HG03025 (cell line): ENCODE measurements around the gene SEC14L5.
"Not testable (repeated sequence)": the region's sequence is repeated elsewhere in the genome, so short reads cannot be mapped to it uniquely, and the experiment has no call there.

Experiments
- ATAC-seq: cut with Tn5 transposase; IDR thresholded peaks from one replicate; pipeline ENCODE4 v1.9.1; 2021; ENCODE audit warnings: mild to moderate bottlenecking, moderate library complexity; ENCODE audit not compliant: unreplicated experiment, low FRiP score

SEC14L5 gene

DNA sequence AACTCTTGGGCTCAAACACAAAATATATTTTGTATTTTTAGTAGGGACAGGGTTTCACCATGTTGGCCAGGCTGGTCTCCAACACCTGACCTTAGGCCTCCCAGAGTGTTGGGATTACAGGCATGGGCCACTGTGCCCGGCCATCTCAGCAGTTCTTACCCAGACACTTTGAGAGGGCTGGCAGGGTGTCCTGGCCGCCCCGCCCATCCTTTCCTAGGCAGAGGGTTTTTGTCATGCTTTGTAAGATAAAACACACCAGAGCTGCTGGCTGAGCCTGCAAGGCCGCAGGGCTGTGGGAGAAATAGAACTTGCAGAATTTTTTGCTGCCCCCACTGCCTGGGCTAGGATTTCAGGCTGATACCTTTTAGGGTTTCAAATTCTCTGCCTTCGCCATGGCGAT lies 29.9 kb upstream of the SEC14L5 start:
- ATAC-seq: no peak

- not testable (repeated sequence) for ATAC-seq
These were observed 28.5 kb upstream of the SEC14L5 start for GRCh38 chr16:4929619-4930018.

DNA sequence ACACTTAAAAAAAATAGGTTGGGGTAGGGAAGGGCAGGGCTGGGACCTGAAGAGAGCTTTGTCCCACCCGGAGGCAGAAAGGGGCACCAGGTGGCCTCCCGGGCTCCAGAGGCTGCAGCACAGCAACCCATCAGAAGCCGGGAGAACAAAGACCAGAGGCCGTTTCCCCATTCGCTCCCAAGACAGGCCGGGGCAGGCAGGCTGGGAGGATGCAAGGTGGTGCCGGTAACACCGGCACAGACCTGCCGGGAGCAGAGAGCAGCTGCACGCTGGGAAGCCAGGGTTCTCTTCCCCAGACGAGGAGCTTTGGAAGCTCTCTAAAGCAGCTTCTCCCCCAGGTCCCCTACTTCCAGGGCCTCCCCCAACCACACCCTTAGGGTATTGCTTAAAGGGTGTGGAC lies 26.7 kb upstream of the SEC14L5 start:
- ATAC-seq: no peak

- no peak for ATAC-seq
These were observed 24.7 kb upstream of the SEC14L5 start for GRCh38 chr16:4933433-4933832.

DNA sequence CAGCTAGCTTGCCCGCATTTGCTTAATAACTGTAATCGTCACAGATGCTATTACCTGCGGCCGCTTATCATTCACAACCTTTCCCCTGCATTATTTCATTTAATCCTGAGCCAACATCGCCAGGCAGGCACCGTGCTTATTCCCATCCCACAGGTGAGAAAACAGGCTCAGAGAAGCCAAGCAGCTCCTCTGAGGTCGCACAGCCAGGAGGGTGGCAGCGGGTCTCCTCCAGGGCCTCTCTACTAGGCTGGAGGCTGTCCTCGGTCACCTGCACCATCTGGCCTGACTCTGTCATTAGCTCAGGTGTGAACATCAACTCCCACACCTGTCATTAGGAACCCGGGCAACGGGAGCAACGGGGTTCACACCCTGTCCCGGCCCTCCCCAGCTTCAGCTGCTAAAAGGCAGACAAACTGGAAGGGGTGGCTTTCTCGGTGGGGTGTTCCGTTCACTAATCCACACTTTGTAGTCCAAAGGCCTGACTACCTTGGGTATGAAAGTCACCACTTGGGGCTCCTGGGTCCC lies 24.2 kb upstream of the SEC14L5 start:
- no peak for ATAC-seq

- ATAC-seq: no peak
These were observed 23.5 kb upstream of the SEC14L5 start for GRCh38 chr16:4934591-4934990.

- no peak for ATAC-seq
These were observed 22.8 kb upstream of the SEC14L5 start for GRCh38 chr16:4935241-4935855.

DNA sequence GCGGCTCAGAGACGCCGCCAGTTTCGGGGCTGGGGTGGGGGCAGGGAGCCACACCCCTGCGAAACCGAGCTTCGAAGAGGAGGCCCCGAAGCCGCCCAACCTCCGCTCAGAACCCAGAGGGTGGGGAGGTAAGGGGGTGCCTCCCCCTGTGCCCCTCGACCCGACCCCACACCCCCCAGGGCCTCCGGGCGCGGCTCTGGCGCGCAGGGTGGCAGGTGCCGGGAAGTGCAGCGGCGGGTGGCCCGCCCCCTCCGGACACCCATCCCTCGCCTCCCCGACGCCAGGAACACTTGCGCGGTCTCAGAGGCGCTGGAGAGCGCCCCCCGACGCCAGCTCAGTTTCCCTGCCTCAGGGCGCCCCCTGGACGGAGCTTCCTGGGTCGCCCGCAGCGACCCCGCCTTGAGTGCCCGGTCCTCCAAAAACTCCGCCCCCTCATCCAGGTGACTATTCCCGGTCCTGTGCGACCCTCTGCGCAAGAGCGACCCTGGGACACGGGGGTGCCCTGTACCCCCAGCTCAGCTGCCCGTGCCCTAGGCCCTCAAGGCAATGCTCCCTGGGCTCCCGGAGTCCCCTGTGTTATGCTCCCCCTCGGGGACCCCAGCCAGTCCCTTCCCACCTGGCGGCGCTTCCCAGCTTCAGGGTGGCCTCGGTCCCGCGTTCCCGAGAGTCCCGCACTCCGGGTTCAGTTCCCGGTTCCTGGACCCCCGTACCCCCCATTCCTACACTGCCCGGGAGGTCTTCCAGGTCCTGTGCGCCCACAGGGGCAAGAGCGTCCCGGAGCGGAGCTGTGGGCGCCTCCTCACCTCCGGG lies 21.7 kb upstream of the SEC14L5 start:
- ATAC-seq: no peak

DNA sequence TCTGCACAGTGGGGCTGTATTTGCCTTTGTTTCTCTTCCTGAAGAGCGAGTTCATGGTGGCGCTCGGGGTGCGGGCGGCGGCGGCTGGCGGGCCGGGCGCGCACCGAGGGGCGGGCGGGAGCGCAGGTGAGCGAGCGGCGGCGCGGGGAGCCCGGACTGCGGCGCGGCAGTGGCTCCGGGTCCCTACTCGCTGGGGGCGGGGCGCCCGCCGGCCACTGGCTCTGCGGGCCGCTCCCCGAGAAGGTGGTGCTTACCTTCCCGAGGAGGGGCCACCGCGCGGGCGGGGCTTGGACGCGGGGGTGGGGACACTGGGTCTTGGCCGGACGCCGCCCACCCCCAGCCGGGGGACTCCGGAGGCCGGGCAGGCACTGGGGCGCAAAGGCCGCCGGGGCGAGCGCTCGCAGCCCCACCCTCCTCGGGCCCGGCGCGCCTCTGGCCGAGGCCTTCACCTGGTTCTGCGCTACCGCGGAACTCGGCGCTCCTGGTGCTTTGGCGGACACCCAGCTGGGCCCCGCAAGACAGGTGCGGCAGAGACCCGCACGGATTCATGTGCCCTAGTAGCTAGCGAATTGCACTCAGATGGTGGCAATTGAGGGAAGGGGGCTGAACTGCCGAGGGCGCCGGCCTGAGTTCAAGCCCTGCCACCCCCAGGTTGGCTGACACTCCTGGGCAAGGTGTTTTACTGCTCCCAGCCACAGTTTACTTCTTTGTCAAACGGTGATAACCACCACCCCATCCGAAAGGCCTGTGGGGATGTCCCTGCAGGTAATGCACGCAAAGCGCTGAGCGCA lies 20.9 kb upstream of the SEC14L5 start, which contains the start of gene PPL:
TSS of gene PPL (minus strand) at position 158 of the 791 bp plus-strand sequence. CDS start at position 55, 103 bp downstream.
- no peak for ATAC-seq

GRCh38 chr16:4937782-4938682 lies 20.1 kb upstream of the SEC14L5 start:
- ATAC-seq: no peak

GRCh38 chr16:4938683-4939030 lies 19.5 kb upstream of the SEC14L5 start:
- no peak for ATAC-seq

- ATAC-seq: no peak
These were observed 17.4 kb upstream of the SEC14L5 start for GRCh38 chr16:4940719-4941118.

DNA sequence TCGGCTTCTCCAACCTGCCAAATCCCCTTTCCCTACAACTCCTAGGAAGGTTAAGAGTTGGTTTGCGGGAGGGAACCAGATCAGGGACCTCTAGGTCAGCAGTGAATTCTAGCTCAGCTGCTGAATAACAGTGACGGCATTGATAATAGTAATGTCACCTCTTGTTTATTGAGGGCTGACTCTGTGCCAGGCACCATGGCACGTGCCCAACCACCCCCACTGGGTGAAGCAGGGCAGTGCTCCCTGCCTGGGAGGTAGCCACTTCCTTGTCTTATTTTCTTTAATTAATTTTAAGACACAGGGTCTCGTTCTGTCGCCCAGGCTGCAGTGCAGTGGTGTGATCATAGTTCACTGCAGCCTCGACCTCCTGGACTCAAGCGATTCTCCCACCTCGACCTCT lies 15.6 kb upstream of the SEC14L5 start:
- no peak for ATAC-seq

DNA sequence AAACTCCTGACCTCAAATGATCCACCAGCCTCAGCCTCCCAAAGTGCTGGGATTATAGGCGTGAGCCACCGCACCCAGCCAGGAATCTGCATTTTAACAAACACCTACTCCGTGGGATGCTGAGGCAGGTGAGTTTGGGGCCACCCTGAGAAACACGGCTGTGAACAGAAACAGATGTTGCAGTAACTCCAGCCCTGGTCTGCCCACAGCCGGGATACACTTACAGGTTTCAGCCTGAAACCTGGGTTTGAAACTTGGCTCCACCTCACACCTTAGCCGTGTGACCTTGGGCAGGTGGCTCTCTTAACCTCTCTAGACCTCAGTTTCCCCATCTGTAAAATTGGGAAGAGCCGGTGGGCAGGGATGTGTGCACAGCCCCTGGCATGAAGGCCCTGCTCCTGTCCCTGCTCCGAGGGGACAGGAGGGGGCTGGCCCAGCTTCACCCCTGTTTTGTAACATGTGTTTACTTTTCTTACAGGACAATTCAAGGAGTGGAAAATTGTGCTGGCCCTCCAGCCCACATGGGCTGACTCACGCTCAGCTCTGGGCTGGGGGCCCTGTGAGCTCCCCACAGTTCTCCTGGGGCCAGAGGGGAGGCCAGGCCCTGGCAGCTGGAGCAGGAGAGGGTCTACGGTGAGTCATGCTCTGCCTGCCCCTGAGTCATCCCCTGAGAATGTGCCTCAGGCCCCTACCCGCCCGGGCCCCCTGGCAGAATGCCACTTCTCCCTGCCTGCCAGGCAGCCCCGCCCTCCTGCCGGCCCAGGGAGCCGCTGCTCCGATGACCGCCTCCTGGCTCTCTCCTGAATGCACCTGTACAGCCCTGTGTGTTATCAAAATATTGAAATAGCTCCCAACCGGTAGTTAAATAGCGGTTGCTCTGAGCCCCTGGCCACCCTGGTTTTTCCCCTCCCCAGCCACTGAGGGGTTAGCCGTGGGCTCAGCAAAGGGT lies 13.5 kb upstream of the SEC14L5 start:
- no peak for ATAC-seq

DNA sequence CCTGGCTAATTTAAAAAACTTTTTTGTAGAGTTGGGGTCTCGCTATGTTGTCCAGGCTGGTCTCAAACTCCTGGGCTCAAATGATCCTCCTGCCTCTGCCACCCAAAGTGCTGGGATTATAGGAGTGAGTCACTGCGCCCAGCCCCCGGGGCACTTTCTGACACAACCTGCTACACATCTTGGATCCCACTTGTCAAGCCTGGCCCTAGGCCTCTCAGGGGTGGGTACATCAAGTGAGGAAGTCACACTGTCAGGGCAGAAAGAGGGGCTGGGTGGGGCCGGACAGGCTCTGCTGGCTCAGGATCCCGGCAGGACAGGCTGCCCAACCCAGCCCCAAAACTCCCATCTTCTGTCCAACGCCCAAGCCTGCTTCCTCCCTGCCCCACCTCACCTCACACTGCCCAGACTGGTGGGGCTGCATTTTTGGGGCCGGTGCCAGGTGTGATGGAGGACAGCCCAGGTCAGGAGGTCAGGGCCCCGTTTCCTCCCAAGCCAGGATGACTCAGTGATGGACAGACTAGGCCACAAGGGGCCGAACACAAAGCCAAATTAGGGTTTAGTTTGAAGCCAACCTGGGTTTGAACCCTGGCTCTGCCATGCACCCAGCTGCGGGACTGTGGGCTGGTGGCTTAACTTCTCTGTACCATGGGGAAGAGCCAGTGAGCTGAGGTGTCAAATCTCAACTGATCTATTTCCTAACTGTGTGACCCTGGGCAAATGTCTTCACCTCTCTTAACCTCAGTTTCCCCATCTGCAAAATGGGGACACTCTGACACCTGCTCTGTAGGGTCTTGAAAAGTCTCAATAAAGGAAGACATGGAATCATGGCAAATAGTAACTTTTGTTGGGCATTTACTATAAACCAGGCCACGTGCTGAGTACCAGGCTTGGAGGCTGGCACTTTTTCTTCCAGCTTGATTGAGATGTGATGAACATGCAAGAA lies 12.3 kb upstream of the SEC14L5 start:
- ATAC-seq: no peak

DNA sequence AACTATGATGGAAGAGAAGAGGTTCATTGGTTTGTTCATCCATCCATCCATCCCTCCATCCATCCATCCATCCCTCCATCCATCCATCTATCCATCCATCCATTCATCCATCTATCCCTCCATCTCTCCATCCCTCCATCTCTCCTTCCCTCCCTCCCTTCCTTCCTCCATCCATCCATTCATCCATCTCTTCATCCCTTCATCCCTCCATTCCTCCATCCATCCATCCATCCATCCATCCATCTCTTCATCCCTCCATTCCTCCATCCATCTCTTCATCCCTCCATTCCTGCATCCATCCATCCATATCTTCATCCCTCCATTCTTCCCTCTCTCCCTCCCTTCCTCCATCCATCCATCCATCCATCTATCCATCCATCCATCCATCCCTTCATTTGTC lies 11.2 kb upstream of the SEC14L5 start:
- no peak for ATAC-seq

DNA sequence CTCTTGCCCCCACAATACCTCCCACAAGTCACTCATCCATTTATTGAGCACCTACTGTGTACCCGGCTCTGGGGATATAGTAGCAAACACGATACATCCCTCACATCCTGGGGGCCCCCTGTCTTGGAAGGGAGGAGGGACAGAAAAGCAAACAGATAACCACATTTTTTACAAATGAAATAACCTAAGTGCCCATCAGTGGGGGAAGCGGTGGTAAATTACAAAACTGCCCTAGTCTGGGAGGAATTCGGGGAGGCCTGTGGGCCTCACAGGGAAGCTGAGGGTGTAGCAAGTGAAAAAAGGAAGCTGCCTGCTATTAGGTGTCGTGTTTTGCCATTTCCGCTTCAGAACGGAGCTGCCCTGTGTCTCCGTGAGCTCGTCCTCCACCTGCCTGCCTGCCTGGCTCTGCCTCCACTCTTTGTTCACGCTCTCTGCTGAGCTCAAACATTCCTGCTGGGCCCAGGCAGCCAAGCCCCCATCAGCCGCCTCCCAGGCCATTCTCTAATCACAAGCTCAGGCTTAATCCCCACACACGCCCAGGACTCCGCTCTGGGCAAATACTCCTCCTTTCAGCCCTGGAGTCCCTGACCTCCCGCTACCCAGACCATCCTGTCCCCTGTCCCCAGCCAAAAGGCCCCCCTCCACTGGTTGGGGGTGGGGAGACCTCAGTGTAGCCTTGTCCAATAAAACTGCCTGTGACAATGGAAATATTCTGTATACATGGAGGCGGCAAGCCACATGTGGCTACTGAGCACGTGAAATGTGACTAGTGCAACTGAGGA lies 10.2 kb upstream of the SEC14L5 start:
- ATAC-seq: no peak
